Stimulated activated CD4-positive, alpha-beta T cell treated with anti-CD3 and anti-CD28 coated beads, TNF-alpha, amount 100 ng/mL, for 24 hours (primary cell): ENCODE results near the gene RFXANK.
A peak's percentile ranks its signal among the peaks of the same experiment; 100 is the strongest.
"Not testable (repeated sequence)": the region's sequence is repeated elsewhere in the genome, so short reads cannot be mapped to it uniquely, and the experiment has no call there.

Experiments used
- DNase-seq, 3 experiments: peaks; one replicate each; pipeline ENCODE4 v3.0.0-alpha.2; 2020; ENCODE audit warnings: low read depth in 3 of 3

Gene RFXANK

DNA sequence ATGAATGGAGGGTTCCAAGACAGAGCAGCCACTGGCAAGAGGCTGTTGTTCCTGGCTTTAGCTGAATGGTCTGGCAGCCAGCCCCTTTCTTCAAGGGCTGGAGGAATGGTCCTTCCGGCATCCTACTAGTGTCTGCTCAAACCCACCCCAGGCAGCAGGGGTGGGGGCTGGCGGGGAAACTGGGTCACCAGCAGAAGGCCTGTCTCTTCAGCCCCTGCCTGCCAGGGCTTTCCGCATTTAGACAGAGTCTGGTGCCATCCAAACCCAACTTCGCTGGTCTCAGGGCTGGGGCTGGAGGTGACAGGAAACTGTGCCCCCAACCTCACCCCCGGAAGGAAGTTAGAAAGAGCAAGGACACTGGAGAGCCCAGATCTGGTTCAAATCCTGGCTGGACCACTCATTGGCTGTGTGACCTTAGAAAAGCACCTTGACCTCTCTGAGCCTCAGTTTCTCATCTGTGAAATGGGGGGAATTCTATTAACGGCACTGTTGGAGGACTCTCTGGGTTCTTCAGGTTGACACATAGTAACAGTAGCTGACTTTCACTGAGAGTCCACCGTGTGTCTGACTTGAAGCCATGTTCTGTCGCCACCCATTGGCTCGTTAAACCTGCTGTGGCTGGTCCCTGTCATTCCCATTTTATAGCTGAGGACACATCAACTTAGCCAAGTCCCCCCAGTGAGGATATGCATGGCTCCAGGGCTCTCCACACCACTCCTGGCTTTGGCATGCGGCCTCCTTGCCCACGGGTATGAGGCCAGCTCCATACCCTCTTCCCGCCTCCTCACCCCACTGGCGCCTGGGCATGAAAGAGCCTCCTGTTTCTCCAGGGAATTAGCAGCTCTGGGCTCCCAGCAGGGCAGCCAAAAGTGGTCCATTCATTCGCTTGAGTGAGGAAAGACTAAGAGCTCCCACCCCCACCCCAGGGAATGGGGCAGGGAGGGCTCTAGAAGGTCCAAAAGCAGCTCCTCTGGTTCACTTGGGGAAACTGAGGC is 13.7 kb downstream of the RFXANK start:
- DNase-seq = no peak

DNA sequence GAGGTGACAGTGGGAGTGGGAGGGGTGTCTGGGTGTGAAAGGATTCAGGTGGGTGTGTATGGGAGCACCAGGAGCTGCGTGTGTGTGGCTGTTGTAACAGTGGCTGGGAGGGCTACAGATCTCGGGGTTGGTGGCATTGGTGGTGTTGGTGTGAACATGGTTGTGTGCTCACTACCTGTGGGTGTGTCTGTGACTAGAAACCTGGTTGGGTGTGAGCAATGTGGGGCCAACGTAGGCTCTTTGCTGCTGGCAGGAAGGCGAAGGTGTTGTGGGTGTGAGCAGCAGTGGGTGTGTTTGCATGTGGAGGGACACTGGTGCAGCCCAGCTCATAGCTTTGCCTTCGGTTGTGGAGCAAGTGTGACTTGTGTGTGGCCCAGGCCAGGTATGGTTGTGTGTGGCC is 14.9 kb downstream of the RFXANK start:
- DNase-seq = no peak

DNA sequence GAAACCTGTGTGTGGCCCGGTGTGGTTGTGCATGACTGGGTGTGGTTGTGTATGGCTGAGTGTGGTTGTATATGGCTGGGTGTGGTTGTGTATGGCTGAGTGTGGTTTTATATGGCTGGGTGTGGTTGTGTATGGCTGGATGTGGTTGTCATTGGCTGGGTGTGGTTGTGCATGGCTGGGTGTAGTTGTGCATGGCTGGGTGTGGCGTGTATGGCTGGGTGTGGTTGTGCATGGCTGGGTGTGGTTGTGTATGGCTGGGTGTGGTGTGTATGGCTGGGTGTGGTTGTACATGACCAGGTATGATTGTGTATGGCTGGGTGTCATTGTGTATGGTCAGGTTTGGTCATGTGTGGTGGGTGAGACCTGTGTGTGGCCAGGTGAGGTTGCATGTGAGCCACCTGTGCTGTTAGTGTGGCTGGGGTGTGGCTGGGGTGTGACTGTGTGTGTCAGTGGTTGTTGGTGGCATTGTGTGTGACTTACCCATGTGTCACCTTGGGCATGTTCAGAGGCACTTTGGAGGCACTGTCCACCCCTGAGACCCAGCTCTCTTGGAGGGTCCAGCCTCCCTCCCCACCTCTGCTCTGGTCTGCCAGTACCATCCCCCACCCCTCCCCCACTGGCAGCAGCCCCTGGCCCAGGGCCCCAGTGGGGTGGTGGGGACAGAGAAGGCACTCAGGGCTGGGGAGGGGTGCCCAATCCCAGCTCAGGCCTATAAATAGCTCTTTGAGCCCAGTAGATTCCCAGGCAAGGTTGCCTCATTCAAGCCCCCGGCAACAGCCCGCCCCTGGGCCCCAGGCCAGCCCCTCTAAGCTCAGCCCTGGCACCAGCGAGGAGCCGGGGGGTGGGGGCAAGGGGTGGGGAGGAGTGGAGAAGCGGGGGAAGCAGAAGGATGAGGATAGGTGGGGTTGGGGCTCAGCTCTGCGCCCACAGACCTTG is 15.8 kb downstream of the RFXANK start:
- DNase-seq = no peak

DNA sequence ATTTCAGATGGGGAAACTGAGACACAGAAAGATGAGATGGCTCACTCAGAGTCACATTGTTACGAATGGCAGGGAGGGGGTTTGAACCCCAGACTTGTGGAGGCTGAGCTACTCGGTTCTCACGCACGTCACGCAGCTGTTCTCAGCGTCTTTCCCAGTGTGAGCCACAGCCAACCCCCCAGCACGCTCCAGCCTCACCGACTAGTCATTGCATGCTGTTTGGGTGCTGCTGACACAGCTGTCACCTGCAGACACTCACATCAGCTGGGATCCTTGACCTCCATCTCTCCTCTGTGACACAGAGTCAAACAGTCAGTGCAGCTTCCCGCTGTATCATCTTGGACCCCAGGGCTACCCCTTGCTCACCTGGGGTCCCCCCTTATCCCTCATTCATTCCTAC is 17.3 kb downstream of the RFXANK start:
- no peak for DNase-seq

DNA sequence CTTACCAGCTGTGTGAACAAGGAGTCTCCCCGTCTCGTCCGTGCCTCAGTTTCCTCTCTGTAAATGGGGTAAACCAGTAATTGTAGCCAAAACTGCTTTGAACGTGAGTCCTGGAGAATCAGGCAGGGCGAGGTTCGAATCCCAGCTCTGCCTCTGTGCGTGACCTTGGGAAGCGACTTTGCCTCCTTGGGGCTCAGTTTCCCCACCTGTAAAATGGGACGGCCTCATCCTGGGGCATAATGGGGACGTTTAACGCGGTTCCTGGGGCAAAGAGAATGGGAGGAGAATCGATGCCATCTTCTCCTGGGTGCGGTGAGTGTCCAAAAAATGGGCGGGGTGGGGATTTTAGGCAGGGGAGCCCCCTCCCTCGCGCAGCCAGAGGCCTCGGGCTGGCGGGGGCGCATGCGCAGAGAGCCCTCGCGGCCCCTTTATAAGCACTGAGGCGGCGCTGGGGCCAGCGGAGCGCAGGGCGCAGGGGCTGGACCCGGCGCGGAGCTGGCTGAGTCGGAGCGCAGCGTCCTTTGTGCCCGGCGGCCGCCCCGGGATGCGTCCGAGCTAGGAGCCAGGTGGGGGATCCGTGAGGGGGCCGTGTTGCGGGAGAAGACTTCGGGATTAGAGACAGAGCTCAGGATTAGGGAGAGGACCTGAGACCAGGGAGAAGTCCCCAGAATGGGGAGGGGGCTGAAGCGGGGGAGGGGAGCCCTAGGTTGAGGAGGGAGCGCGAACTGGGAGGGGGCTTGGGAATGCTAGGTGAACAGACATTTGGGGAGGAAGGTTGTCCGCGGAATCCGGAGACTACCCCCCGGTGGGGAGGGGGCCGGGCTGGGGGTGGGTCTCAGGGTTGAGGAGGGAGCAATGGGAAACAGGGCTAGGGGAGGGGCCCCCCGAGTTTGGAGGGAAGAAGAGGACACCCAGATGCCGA is 19.7 kb downstream of the RFXANK start, which contains the start of gene NCAN:
Gene NCAN (plus strand): TSS at position 460 of the 922 bp plus-strand sequence. CDS start 4,996 bp downstream, outside the sequence.
- no peak for DNase-seq

DNA sequence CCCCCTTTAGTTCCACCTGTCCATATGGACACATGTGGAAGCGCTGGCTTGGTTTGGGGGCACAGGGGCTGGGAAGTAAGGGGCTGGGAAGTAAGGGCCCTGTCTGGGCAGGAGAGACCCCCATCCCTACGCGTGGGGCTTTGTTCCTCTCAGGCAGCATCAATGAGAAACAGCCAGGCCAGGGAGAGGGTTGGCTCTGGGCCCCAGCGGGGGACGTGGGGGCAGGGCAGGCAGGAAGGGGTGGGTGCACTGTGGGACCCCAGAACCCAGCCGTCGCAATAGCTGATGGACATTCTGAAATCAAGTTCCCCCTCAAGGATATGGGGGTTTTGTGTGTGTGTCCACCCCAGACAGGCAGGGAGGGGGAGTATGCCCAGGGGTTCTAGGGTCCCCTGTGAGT is 20.9 kb downstream of the RFXANK start:
- no peak for DNase-seq

DNA sequence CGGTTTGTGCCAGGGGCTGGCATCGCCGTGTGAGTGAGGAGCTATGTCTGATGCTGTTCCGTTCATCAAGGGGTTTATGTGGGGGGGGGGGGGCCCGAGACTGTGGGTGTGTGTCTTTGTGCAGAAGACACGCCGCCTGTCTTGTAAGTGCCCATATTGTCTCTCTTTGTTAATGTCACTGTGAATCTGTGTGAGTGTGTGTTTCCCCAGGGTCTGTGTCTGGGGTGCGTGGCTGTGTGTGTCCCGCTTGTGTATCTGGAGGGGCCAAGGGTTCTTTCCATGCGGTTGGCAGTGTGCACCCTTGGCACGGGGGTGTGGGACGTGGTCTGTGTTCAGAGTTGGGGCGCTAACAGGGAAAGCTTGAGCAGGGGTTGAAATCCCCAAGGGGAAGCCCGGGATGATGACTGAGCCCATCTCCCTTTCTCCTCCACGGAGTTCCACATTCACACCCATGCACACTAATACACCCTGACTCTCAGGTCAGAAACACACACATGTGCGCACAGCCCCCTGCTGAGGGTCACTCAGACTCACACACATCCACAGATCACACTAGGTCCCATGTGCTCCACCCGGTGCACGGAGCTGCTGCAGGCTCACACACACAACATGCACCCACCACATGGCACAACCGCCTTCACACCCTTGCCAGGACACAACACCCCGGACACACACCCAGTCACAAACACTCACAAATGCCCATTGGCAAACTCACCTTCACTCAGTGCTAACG is 21.5 kb downstream of the RFXANK start:
- no peak for DNase-seq

DNA sequence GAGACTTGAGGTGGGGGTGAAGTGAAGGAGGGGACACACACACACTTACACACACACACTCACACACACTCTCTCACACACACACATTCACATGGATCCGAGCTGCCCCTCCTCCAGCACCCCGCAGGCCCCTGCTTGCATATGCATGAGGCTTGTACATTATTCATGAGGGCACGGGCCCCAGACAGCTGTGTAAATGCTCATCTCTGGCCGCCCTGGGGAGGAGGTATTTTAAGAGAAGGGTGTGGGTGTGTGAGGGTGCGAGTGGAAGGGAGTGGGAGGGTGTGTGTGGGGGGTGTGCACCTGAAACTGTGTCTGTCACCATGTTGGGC is 22.1 kb downstream of the RFXANK start:
- no peak for DNase-seq

DNA sequence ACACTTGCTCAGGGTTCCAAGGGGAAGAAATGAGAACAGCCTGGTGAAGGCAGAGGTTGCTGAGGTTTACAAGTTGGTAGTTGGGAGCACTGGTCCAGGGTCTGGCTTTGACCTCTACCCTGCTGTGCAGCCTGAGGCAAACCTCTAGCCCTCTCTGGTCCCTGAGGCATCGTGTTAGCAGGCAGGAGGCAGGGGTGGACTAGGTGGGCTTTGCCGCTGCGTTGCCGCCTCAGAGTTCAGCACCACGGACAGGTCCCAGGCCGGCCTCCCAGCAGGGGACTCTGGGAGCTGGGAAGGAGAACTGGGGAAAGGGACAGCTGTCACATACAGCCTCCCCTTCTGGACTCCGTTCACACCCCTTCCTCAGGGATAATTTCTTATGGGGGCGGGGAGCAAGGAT is 22.8 kb downstream of the RFXANK start:
- peak in 1 of 3 experiments; percentile 12 for DNase-seq

DNA sequence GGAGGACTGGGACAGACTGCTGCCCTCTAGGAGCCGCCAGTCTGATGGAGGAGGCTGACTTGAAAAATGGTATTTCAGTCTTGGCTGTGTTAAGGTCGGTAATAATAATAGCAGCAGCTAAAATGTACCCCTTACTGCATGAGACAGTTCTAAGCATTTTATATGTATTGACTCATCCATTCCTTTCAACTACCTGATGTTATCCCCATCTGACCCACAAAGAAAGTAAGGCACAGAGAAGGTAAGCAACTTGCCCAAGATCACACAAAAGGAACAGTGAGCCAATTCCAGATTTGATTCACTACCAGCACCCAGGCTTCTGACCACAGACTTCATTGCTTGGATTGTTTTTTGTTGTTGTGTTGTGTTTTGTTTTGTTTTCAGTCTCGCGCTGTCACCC is 23.7 kb downstream of the RFXANK start:
- no peak for DNase-seq

DNA sequence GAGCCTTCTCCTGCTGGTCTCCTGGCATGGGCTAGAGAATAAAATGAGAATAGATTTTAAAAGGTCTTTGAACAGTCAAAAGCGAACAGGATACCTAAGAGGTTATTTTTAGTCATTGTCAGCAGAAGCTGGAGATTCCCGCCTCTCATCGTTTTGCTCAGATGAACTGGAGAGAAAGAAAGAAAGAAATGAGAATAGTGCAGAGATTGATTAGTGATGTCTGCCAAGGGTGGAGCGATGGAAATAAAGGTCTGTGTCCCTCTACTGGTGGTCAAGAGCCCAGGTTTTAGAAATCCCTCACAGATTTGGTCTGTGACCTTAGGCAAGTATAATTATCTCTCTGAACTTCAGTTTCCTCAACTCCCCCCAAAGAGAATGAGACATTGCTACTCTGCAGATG is 25.0 kb downstream of the RFXANK start:
- no peak for DNase-seq

DNA sequence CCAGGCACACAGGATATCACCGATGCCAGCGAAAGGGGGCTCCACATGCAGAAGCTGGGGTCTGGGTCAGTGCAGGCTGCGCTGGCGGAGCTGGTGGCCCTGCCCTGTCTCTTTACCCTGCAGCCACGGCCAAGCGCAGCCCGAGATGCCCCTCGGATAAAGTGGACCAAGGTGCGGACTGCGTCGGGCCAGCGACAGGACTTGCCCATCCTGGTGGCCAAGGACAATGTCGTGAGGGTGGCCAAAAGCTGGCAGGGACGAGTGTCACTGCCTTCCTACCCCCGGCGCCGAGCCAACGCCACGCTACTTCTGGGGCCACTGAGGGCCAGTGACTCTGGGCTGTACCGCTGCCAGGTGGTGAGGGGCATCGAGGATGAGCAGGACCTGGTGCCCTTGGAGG is 26.9 kb downstream of the RFXANK start:
- no peak for DNase-seq

DNA sequence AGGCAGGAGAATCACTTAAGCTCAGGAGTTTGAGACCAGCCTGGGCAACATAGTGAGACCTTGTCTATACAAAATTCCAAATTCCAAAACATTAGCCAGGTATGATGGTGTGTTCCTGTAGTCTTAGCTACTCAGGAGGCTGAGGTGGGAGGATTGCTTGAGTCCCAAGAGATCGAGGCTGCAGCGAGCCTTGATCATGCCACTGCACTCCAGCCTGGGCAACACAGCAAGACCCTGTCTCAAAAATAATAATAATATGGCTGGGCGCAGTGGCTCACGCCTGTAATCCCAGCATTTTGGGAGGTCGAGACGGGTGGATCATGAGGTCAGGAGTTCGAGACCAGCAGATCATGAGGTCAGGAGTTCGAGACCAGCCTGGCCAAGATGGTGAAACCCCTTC is 28.9 kb downstream of the RFXANK start:
- not testable (repeated sequence) for DNase-seq

DNA sequence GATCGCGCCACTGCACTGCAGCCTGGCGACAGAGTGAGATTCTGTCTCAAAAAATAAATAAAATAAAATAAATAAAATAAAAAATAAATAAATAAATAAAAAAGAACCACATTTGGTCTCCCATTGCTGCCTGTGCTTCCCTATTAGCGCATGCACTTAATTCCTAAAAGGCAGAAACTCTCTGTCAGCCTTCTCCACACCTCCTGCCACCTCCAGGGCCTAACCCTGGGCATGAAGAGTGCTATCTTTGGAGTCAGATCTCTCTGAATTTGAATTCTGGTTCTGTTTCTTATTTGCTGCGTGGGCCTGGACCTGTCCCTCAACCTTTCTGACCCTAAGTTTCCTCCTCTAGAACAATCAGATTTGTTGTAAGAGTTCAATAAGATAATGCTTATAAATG is 31.0 kb downstream of the RFXANK start:
- DNase-seq = no peak

DNA sequence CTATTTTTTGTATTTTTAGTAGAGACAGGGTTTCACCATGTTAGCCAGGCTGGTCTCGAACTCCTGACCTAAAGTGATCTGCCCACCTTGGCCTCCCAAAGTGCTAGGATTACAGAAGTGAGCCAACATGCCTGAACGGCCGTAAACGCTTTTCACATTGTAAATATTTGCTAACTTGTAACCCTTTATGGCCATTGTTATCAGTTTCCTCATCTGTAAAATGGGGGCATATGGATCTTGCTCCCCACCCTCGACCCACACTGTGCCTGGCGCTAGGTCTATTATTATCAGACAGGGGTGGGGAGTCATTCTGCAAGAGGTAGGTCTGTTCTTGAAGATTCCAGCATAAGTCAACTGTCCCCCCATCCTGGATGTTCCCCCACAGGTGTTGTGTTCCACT is 31.6 kb downstream of the RFXANK start:
- DNase-seq = no peak

DNA sequence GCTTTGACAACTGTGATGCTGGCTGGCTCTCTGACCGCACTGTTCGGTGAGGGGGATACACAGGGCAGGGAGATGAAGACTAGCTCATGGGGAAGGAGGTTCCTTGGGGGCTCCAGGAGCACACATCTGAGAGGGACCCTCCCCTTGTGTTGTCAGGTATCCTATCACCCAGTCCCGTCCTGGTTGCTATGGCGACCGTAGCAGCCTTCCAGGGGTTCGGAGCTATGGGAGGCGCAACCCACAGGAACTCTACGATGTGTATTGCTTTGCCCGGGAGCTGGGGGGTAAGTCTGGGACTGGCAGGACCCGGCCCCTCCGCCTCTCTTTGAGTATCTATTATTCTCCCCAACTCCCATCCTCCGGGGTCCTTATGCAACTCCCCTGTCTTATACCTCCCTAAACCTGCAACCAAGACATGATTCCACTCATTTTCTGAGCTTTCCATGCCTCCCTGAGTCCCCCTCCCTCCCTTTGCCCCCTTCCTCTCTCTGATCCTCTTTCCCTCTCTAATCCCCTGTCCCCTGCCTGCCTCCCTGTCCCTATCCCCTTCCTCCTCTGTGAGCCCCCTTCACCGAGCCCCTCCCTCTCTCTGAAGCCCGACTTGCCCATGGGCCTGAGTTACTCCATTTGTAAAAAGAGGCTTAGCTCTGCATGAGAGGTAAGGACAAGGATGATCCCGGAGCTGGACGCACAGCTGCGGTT is 32.2 kb downstream of the RFXANK start:
- no peak for DNase-seq

DNA sequence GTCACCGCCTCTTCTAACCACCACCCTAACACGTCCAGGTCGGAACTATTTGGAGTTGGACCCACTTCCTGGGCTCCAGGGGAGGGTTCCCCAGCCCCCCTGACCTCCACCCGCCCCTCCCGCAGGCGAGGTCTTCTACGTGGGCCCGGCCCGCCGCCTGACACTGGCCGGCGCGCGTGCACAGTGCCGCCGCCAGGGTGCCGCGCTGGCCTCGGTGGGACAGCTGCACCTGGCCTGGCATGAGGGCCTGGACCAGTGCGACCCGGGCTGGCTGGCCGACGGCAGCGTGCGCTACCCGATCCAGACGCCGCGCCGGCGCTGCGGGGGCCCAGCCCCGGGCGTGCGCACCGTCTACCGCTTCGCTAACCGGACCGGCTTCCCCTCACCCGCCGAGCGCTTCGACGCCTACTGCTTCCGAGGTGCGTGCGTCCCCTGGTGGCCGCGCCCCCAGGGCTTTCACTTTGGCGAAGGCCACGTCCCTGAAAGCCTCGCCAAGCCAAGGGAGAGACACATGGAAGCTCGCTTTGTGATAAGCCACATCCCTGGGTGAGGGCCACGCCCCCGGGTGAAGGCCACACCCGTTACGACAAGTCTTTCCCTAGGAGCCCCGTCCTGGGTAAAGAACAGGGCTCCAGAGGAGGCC is 32.9 kb downstream of the RFXANK start:
- peak; percentile 44 to 74 (median 45) for DNase-seq

DNA sequence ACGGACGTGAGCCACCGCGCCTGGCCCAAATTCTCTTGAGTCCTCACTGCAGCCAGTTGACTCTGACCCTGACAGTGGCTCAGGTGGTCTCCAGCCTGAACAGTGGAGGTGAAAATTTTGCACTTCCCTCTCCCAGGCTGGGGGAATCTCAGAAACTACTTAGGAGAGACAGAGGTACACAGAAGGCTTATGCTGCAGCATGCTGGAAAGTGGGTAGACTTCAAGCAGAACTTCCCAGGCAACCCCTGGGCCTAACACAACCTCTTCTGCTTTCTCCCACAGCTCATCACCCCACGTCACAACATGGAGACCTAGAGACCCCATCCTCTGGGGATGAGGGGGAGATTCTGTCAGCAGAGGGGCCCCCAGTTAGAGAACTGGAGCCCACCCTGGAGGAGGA is 34.1 kb downstream of the RFXANK start:
- no peak for DNase-seq

DNA sequence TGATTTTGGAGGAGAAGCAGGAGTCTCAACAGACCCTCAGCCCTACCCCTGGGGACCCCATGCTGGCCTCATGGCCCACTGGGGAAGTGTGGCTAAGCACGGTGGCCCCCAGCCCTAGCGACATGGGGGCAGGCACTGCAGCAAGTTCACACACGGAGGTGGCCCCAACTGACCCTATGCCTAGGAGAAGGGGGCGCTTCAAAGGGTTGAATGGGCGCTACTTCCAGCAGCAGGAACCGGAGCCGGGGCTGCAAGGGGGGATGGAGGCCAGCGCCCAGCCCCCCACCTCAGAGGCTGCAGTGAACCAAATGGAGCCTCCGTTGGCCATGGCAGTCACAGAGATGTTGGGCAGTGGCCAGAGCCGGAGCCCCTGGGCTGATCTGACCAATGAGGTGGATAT is 34.6 kb downstream of the RFXANK start:
- no peak for DNase-seq

DNA sequence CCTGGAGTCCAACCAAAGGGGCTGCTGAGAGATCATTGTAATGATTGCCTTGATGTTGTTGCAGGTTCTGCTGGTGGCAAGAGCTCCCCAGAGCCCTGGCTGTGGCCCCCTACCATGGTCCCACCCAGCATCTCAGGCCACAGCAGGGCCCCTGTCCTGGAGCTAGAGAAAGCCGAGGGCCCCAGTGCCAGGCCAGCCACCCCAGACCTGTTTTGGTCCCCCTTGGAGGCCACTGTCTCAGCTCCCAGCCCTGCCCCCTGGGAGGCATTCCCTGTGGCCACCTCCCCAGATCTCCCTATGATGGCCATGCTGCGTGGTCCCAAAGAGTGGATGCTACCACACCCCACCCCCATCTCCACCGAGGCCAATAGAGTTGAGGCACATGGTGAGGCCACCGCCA is 35.2 kb downstream of the RFXANK start:
- DNase-seq = no peak
